Measurements from ENCODE around the gene HSF2BP. TPM values are rescaled to one million over a fixed set of nuclear protein-coding genes. Genes with fewer than 3 reads are reported as not detected.

HSF2BP gene
- total and polyA plus RNA-seq, 12 donors = 0.12 to 0.51 (median 0.18) TPM; not detected in 6

- DNase-seq = peak; percentile 90 to 91
- Histone ChIP-seq H3K9me3 (no peaks in the 10 kb centered on the region), H3K4me3 (no peak overlapping the region), H3K36me3 (no peaks in the 10 kb centered on the region), H3K4me1 (peaks cover 0 to 25% (median 15%) of the 10 kb centered on the region in 9 donors), H3K27ac (peak overlapping the region in 6 of 10 donors; percentile 46 to 73 (median 70)), H3K27me3 (no peaks in the 10 kb centered on the region)
- TF ChIP-seq CTCF (IDR thresholded peaks at IDR 0.05) = peak; percentile 96 to 100 (median 99)
- WGBS, 2 donors = 21% methylated on average over 7 of the region's 7 CpGs
- intact Hi-C loops (cut with DNase I) = loop anchor here in 4 of 10 donors (2.0 to 10.0 kb wide), 6 partner anchors 34 to 732 kb away; partner anchors contain the start of gene ERVH48-1 (in 1 of the 4)
- ATAC-seq = peak; percentile 92 to 98 (median 96)
Observed at GRCh38 chr21:43646550-43647260, 12.6 kb downstream of the HSF2BP start.

- DNase-seq = no peak
- Histone ChIP-seq H3K36me3 (no peaks in the 10 kb centered on the region), H3K9me3 (no peaks in the 10 kb centered on the region), H3K27me3 (no peaks in the 10 kb centered on the region), H3K4me3 (peak overlapping the region in 1 of 10 donors; percentile 8), H3K4me1 (peaks cover 0 to 25% (median 15%) of the 10 kb centered on the region in 9 donors), H3K27ac (peak overlapping the region in 9 of 10 donors; percentile 1 to 73 (median 63))
- intact Hi-C loops (cut with DNase I) = loop anchor here in 4 of 10 donors (2.0 to 10.0 kb wide), 6 partner anchors 34 to 731 kb away; partner anchors contain the start of gene ERVH48-1 (in 1 of the 4)
- WGBS, 2 donors = 31 to 55% methylated on average over 4 of the region's 4 CpGs
- TF ChIP-seq CTCF (IDR thresholded peaks at IDR 0.05) = no peak
- ATAC-seq = peak in 2 of 8 donors; percentile 15 to 18
Observed at GRCh38 chr21:43645976-43646375, 13.3 kb downstream of the HSF2BP start.

- peak; percentile 79 to 94 (median 90) for ATAC-seq
- DNase-seq = peak in 1 of 2 donors; percentile 69
- peak overlapping the region in 9 of 10 donors; percentile 1 to 73 (median 63) for H3K27ac ChIP-seq
- WGBS, 2 donors = 29 to 35% methylated on average over 12 of the region's 12 CpGs
- H3K27me3 ChIP-seq = no peaks in the 10 kb centered on the region
- peaks cover 0 to 25% (median 15%) of the 10 kb centered on the region in 9 donors for H3K4me1 ChIP-seq
- peak; percentile 31 to 76 (median 60) for TF ChIP-seq CTCF (IDR thresholded peaks at IDR 0.05)
- H3K36me3 ChIP-seq = no peaks in the 10 kb centered on the region
- peak overlapping the region in 1 of 10 donors; percentile 8 for H3K4me3 ChIP-seq
- H3K9me3 ChIP-seq = no peaks in the 10 kb centered on the region
- intact Hi-C loops (cut with DNase I) = loop anchor here in 4 of 10 donors (5.0 to 10.0 kb wide), 5 partner anchors 33 to 731 kb away; partner anchors contain the start of gene ERVH48-1 (in 1 of the 4)
Observed at GRCh38 chr21:43645136-43645891, 14.0 kb downstream of the HSF2BP start.

- no peak overlapping the region for H3K27ac ChIP-seq
- no peaks in the 10 kb centered on the region for H3K9me3 ChIP-seq
- no peaks in the 10 kb centered on the region for H3K27me3 ChIP-seq
- WGBS, 2 donors = 79 to 85% methylated on average over 6 of the region's 6 CpGs
- no peak for TF ChIP-seq CTCF (IDR thresholded peaks at IDR 0.05)
- intact Hi-C loops (cut with DNase I) = loop anchor here in 4 of 10 donors (5.0 to 10.0 kb wide), 5 partner anchors 32 to 730 kb away; partner anchors contain the start of gene ERVH48-1 (in 1 of the 4)
- H3K4me3 ChIP-seq = no peak overlapping the region
- H3K36me3 ChIP-seq = no peaks in the 10 kb centered on the region
- ATAC-seq (no peak), DNase-seq (no peak)
- peaks cover 0 to 25% (median 15%) of the 10 kb centered on the region in 9 donors for H3K4me1 ChIP-seq
Observed at GRCh38 chr21:43644609-43645008, 14.7 kb downstream of the HSF2BP start.
